Measurements from ENCODE around the gene PILRA. TPM values are rescaled to one million over a fixed set of nuclear protein-coding genes. Genes with fewer than 3 reads are reported as not detected.

The PILRA gene
- total RNA-seq, 1 experiment from 2014 or later = 0.68 TPM

DNA sequence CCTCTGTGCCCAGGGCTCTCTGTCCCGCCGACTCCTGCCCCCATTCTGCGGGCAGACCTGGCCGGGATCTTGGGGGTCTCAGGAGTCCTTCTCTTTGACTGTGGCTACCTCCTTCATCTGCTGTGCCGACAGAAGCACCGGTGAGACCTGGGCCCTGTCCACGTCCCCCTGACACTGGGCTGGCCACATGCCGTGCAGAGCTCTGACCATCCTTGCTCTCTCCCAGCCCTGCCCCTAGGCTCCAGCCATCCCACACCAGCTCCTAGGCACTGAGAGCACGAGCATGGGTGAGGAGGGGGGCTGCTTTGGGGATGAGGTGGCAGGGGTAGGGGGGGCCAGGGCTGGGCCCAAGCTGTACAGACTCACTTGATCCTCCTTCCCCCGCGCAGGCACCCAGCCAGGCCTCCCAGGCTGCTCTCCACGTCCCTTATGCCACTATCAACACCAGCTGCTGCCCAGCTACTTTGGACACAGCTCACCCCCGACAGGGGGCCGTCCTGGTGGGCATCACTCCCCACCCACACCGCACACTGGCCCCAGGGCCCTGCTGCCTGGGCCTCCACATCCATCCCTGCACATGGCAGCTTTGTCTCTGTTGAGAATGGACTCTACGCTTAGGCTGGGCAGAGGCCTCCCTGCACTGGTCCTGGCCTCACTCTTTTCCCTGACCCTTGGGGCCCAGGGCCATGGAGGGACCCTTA is 20.2 kb upstream of the PILRA start:
- no peak for DNase-seq
- TF ChIP-seq CTCF (IDR thresholded peaks at IDR 0.05; ENCODE audit: insufficient read depth in 1 of 2, low read depth in 1 of 2, low read length in 1 of 2, severe bottlenecking in 1 of 2, unreplicated experiment in 1 of 2) = no peak
- no peaks in the 10 kb centered on the region for H3K27me3 Mint-ChIP-seq (ENCODE audit: insufficient read depth, unreplicated experiment)
- H3K36me3 ChIP-seq (ENCODE audit: control insufficient read depth, insufficient read depth, low read length) = peaks cover 7% of the 10 kb centered on the region
- no peak overlapping the region for H3K4me3 Mint-ChIP-seq (ENCODE audit: unreplicated experiment)
- no TSS peak for BruUV-seq (replicated peaks)
- intact Hi-C loops (cut with micrococcal nuclease; ENCODE audit: unreplicated experiment) = no loop called here
- no peak overlapping the region for H3K4me3 ChIP-seq (ENCODE audit: low read depth, low read length)
- H3K27me3 ChIP-seq (replicated peaks; ENCODE audit: control insufficient read depth, insufficient read depth, low read length) = no peaks in the 10 kb centered on the region
- H3K4me1 ChIP-seq = no peaks in the 10 kb centered on the region
- no peaks in the 10 kb centered on the region for H3K9me3 Mint-ChIP-seq (ENCODE audit: unreplicated experiment)
- H3K36me3 Mint-ChIP-seq (ENCODE audit: insufficient read depth, unreplicated experiment) = peaks cover 91% of the 10 kb centered on the region
- no peaks in the 10 kb centered on the region for H3K9me3 ChIP-seq
- ChIA-PET POLR2A (no interaction called here), CTCF (no interaction called here)
- H3K4me1 Mint-ChIP-seq (ENCODE audit: low read depth, unreplicated experiment) = no peaks in the 10 kb centered on the region
- no peak overlapping the region for H3K27ac Mint-ChIP-seq (ENCODE audit: unreplicated experiment)

- no peak for DNase-seq
- H3K27ac Mint-ChIP-seq (ENCODE audit: unreplicated experiment) = no peak overlapping the region
- intact Hi-C loops (cut with micrococcal nuclease; ENCODE audit: unreplicated experiment) = no loop called here
- no peak overlapping the region for H3K4me3 Mint-ChIP-seq (ENCODE audit: unreplicated experiment)
- H3K27me3 Mint-ChIP-seq (ENCODE audit: insufficient read depth, unreplicated experiment) = no peaks in the 10 kb centered on the region
- Histone ChIP-seq H3K36me3 (ENCODE audit: control insufficient read depth, insufficient read depth, low read length) (peaks cover 7% of the 10 kb centered on the region), H3K4me3 (ENCODE audit: low read depth, low read length) (no peak overlapping the region), H3K27me3 (replicated peaks; ENCODE audit: control insufficient read depth, insufficient read depth, low read length) (no peaks in the 10 kb centered on the region), H3K9me3 (no peaks in the 10 kb centered on the region), H3K4me1 (no peaks in the 10 kb centered on the region)
- ChIA-PET POLR2A (no interaction called here), CTCF (no interaction called here)
- no peak for TF ChIP-seq CTCF (IDR thresholded peaks at IDR 0.05; ENCODE audit: insufficient read depth in 1 of 2, low read depth in 1 of 2, low read length in 1 of 2, severe bottlenecking in 1 of 2, unreplicated experiment in 1 of 2)
- peaks cover 91% of the 10 kb centered on the region for H3K36me3 Mint-ChIP-seq (ENCODE audit: insufficient read depth, unreplicated experiment)
- no peaks in the 10 kb centered on the region for H3K4me1 Mint-ChIP-seq (ENCODE audit: low read depth, unreplicated experiment)
- BruUV-seq (replicated peaks) = no TSS peak
- no peaks in the 10 kb centered on the region for H3K9me3 Mint-ChIP-seq (ENCODE audit: unreplicated experiment)
These were observed 19.5 kb upstream of the PILRA start for GRCh38 chr7:100353685-100354330.

GRCh38 chr7:100356416-100357068 is 16.7 kb upstream of the PILRA start:
- Mint-ChIP-seq H3K36me3 (ENCODE audit: insufficient read depth, unreplicated experiment) (peaks cover 91% of the 10 kb centered on the region), H3K4me3 (ENCODE audit: unreplicated experiment) (no peak overlapping the region), H3K27me3 (ENCODE audit: insufficient read depth, unreplicated experiment) (no peaks in the 10 kb centered on the region), H3K4me1 (ENCODE audit: low read depth, unreplicated experiment) (no peaks in the 10 kb centered on the region), H3K9me3 (ENCODE audit: unreplicated experiment) (no peaks in the 10 kb centered on the region), H3K27ac (ENCODE audit: unreplicated experiment) (no peak overlapping the region)
- intact Hi-C loops (cut with micrococcal nuclease; ENCODE audit: unreplicated experiment) = no loop called here
- H3K27me3 ChIP-seq (replicated peaks; ENCODE audit: control insufficient read depth, insufficient read depth, low read length) = no peaks in the 10 kb centered on the region
- POLR2A ChIA-PET = no interaction called here
- no peak for DNase-seq
- no TSS peak for BruUV-seq (replicated peaks)
- no peak overlapping the region for H3K4me3 ChIP-seq (ENCODE audit: low read depth, low read length)
- H3K4me1 ChIP-seq = no peaks in the 10 kb centered on the region
- no peaks in the 10 kb centered on the region for H3K9me3 ChIP-seq
- peaks cover 4% of the 10 kb centered on the region; the same call in 1 of the 2 replicates for H3K36me3 ChIP-seq (ENCODE audit: control insufficient read depth, insufficient read depth, low read length)
- CTCF ChIA-PET = no interaction called here
- TF ChIP-seq CTCF (IDR thresholded peaks at IDR 0.05; ENCODE audit: insufficient read depth in 1 of 2, low read depth in 1 of 2, low read length in 1 of 2, severe bottlenecking in 1 of 2, unreplicated experiment in 1 of 2) = no peak
